Neural progenitor cell (in vitro differentiated cells): Measurements from ENCODE around the gene CCDC188. TPM values are rescaled to one million over a fixed set of nuclear protein-coding genes. Genes with fewer than 3 reads are reported as not detected.
A peak's percentile ranks its signal among the peaks of the same experiment; 100 is the strongest.

Source experiments
- DNase-seq: peaks from one replicate; pipeline ENCODE4 v3.0.0-alpha.2; 2016; ENCODE audit warnings: low spot score
- H2AFZ ChIP-seq: fragments of 200-600 bp; sonication (generic); replicated peaks from 2 replicates; pipeline ENCODE4 v1.6.1; 2016; ENCODE audit warnings: antibody characterized with exemption
- H3F3A ChIP-seq: fragments of 200-600 bp; sonication (generic); 2 replicates; pipeline ENCODE4 v1.6.1; 2016; ENCODE audit warnings: antibody characterized with exemption, low read depth
- H3K27ac ChIP-seq: fragments of 200-600 bp; sonication (generic); 2 replicates; pipeline ENCODE4 v1.5.1; 2016; ENCODE audit warnings: mild to moderate bottlenecking
- H3K27me3 ChIP-seq: fragments of 200-600 bp; sonication (generic); 2 replicates; pipeline ENCODE4 v1.6.1; 2016; ENCODE audit warnings: mild to moderate bottlenecking, moderate library complexity
- H3K36me3 ChIP-seq: fragments of 200-600 bp; sonication (generic); 2 replicates; pipeline ENCODE4 v1.5.1; 2016
- H3K4me1 ChIP-seq: fragments of 200-600 bp; sonication (generic); 2 replicates; pipeline ENCODE4 v1.6.1; 2016; ENCODE audit warnings: mixed run types
- H3K4me2 ChIP-seq: fragments of 200-600 bp; sonication (generic); 2 replicates; pipeline ENCODE4 v1.6.1; 2016
- H3K4me3 ChIP-seq: fragments of 200-600 bp; sonication (generic); 2 replicates; pipeline ENCODE4 v1.5.1; 2016
- H3K79me2 ChIP-seq: fragments of 200-600 bp; sonication (generic); 2 replicates; pipeline ENCODE4 v1.6.1; 2016; ENCODE audit warnings: low read depth
- H3K9ac ChIP-seq: fragments of 200-600 bp; sonication (generic); 2 replicates; pipeline ENCODE4 v1.6.1; 2016
- H3K9me3 ChIP-seq: fragments of 200-600 bp; sonication (generic); 2 replicates; pipeline ENCODE4 v1.5.1; 2016; ENCODE audit warnings: low read depth
- H4K20me1 ChIP-seq: fragments of 200-600 bp; sonication (generic); 2 replicates; pipeline ENCODE4 v1.6.1; 2016; ENCODE audit warnings: low read depth
- H3K27ac Mint-ChIP-seq: 3 replicates; pipeline ENCODE4 v1.8.0; 2021; ENCODE audit warnings: mixed read lengths
- H3K27me3 Mint-ChIP-seq: 2 replicates; pipeline ENCODE4 v1.8.0; 2022; ENCODE audit warnings: low read depth, mild to moderate bottlenecking, inconsistent platforms, moderate library complexity, mixed read lengths; ENCODE audit not compliant: insufficient read depth
- H3K36me3 Mint-ChIP-seq: 3 replicates; pipeline ENCODE4 v1.8.0; 2021; ENCODE audit warnings: mixed read lengths
- H3K4me1 Mint-ChIP-seq: 3 replicates; pipeline ENCODE4 v1.8.0; 2021; ENCODE audit warnings: mixed read lengths
- H3K4me3 Mint-ChIP-seq: 3 replicates; pipeline ENCODE4 v1.8.0; 2021; ENCODE audit warnings: mild to moderate bottlenecking, moderate library complexity, mixed read lengths
- H3K9me3 Mint-ChIP-seq: 3 replicates; pipeline ENCODE4 v1.8.0; 2020; ENCODE audit warnings: mixed read lengths
- CTCF ChIP-seq: fragments of 200-600 bp; sonication (generic); IDR thresholded peaks from 2 replicates; pipeline ENCODE4 v1.5.1; 2017; ENCODE audit warnings: antibody characterized with exemption, mild to moderate bottlenecking
- EZH2 ChIP-seq: fragments of 200-600 bp; sonication (generic); IDR thresholded peaks from 2 replicates; pipeline ENCODE4 v1.6.1; 2017; ENCODE audit warnings: antibody characterized with exemption, mild to moderate bottlenecking, moderate library complexity
- EZH2phosphoT487 ChIP-seq: fragments of 200-600 bp; sonication (generic); IDR thresholded peaks from 2 replicates; pipeline ENCODE4 v1.6.1; 2017; ENCODE audit warnings: antibody characterized with exemption
- total RNA-seq: library from RNA; depleted of rRNA; stranded (reverse); fragments of >200 nt; gene quantifications from 2 replicates; pipeline ENCODE4 v1.2.3, GENCODE V29; 2015; ENCODE audit warnings: low replicate concordance

Gene CCDC188
- total RNA-seq, 1 donor from 2014 or later = not detected

DNA sequence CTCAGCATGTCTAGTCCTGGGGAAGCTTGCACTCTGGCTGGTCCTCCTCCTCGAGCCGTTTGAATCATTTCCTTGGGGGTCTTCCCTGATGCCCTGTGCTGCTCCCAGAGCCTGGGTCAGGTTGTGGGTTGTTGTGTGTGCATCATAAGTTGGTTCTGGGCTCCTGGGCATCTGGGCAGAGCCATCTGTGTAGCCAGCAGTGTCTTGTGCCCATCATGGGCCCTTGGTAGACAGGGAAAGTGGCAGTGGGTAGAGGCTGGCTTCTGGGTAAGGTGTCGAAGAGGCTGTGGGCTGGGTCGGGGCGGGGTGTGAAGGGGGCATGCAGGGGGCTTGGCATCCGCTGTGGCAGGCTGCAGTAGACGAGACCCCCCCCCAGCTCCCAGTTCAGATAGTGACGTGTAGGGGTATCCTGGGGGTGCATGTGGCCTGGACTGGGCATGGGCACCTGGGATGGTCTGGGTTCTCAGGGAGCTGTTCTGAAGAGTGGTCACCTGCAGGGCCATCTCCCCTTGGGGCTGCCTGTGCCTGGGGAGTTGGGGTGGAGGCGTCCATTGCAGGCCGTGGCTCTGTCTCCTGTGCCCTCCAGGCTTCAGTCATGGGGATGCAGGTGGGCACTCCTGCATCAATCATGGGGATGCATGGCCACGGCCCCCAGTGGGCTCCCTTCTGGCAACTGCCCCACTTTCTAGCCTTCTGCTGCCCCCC, 26.6 kb downstream of the CCDC188 start:
- Histone ChIP-seq H3K27me3 (no peaks in the 10 kb centered on the region), H3K36me3 (peaks cover 3% of the 10 kb centered on the region), H4K20me1 (peaks cover 91% of the 10 kb centered on the region), H3K79me2 (peaks cover 55% of the 10 kb centered on the region), H3K4me1 (peaks cover 1% of the 10 kb centered on the region), H2AFZ (no peak overlapping the region), H3K9ac (no peak overlapping the region), H3K4me2 (no peak overlapping the region), H3K27ac (no peak overlapping the region), H3F3A (peaks cover 53% of the 10 kb centered on the region), H3K9me3 (no peaks in the 10 kb centered on the region), H3K4me3 (no peak overlapping the region)
- TF ChIP-seq CTCF (no peak), EZH2 (no peak), EZH2phosphoT487 (no peak)
- H3K27me3 Mint-ChIP-seq = peaks cover 4% of the 10 kb centered on the region
- no peak for DNase-seq
- H3K4me1 Mint-ChIP-seq = peaks cover 15% of the 10 kb centered on the region
- peaks cover 15% of the 10 kb centered on the region for H3K36me3 Mint-ChIP-seq
- no peak overlapping the region for H3K27ac Mint-ChIP-seq
- H3K9me3 Mint-ChIP-seq = no peaks in the 10 kb centered on the region
- H3K4me3 Mint-ChIP-seq = no peak overlapping the region

- peaks cover 3% of the 10 kb centered on the region for H3K36me3 ChIP-seq
- H3K36me3 Mint-ChIP-seq = peaks cover 18% of the 10 kb centered on the region
- peaks cover 90% of the 10 kb centered on the region for H4K20me1 ChIP-seq
Observed at GRCh38 chr22:20123366-20124082, 27.3 kb downstream of the CCDC188 start.

GRCh38 chr22:20121856-20122415, 28.9 kb downstream of the CCDC188 start:
- Histone ChIP-seq H2AFZ (no peak overlapping the region), H3K27ac (no peak overlapping the region), H3F3A (peaks cover 30% of the 10 kb centered on the region), H3K9me3 (no peaks in the 10 kb centered on the region), H3K9ac (peak overlapping the region; percentile 8), H3K27me3 (no peaks in the 10 kb centered on the region), H4K20me1 (peaks cover 81% of the 10 kb centered on the region), H3K4me2 (no peak overlapping the region), H3K4me3 (no peak overlapping the region), H3K36me3 (peaks cover 3% of the 10 kb centered on the region), H3K79me2 (peaks cover 76% of the 10 kb centered on the region), H3K4me1 (peaks cover 11% of the 10 kb centered on the region)
- Mint-ChIP-seq H3K27me3 (peaks cover 2% of the 10 kb centered on the region), H3K27ac (no peak overlapping the region), H3K36me3 (peaks cover 13% of the 10 kb centered on the region), H3K4me1 (peaks cover 19% of the 10 kb centered on the region), H3K4me3 (no peak overlapping the region), H3K9me3 (no peaks in the 10 kb centered on the region)
- DNase-seq = no peak
- TF ChIP-seq EZH2phosphoT487 = no peak
- no peak for TF ChIP-seq EZH2
- TF ChIP-seq CTCF = no peak

More at GRCh38 chr22:20123366-20124082, 27.3 kb downstream of the CCDC188 start:
- Histone ChIP-seq H3K9me3 (no peaks in the 10 kb centered on the region), H3K9ac (no peak overlapping the region), H3K4me2 (no peak overlapping the region), H3K27ac (no peak overlapping the region), H3F3A (peaks cover 46% of the 10 kb centered on the region), H2AFZ (no peak overlapping the region), H3K27me3 (no peaks in the 10 kb centered on the region), H3K79me2 (peaks cover 62% of the 10 kb centered on the region), H3K4me1 (peaks cover 8% of the 10 kb centered on the region), H3K4me3 (no peak overlapping the region)
- H3K27ac Mint-ChIP-seq = no peak overlapping the region
- peaks cover 2% of the 10 kb centered on the region for H3K27me3 Mint-ChIP-seq
- DNase-seq = no peak
- TF ChIP-seq EZH2 (no peak), EZH2phosphoT487 (no peak), CTCF (no peak)
- H3K4me1 Mint-ChIP-seq = peaks cover 19% of the 10 kb centered on the region
- no peaks in the 10 kb centered on the region for H3K9me3 Mint-ChIP-seq
- H3K4me3 Mint-ChIP-seq = no peak overlapping the region
